ENCODE data around the gene NCKAP5. TPM values are rescaled to one million over a fixed set of nuclear protein-coding genes. Genes with fewer than 3 reads are reported as not detected.

Gene NCKAP5
- total and polyA plus RNA-seq, 11 donors: 0.51 to 10.5 (median 5.2) TPM

- intact Hi-C loops (cut with DNase I): loop anchor here in 4 of 10 donors (10.0 kb wide), 3 partner anchors 508 to 1188 kb away; no protein-coding TSS in a partner anchor
- 59 to 74% (median 66%) methylated on average over 7 of the region's 7 CpGs for WGBS, 4 donors
- no peak overlapping the region for H3K27ac ChIP-seq
- peaks cover 0 to 6% (median 0%) of the 10 kb centered on the region in 9 donors for H3K27me3 ChIP-seq
- DNase-seq (no peak), ATAC-seq (no peak)
- no peaks in the 10 kb centered on the region for H3K9me3 ChIP-seq
- no peak for TF ChIP-seq CTCF (IDR thresholded peaks at IDR 0.05)
- H3K4me3 ChIP-seq: no peak overlapping the region
- H3K36me3 ChIP-seq: no peaks in the 10 kb centered on the region
- no peaks in the 10 kb centered on the region for H3K4me1 ChIP-seq
Measured at GRCh38 chr2:132656266-132656975, 911.8 kb downstream of the NCKAP5 start.

DNA sequence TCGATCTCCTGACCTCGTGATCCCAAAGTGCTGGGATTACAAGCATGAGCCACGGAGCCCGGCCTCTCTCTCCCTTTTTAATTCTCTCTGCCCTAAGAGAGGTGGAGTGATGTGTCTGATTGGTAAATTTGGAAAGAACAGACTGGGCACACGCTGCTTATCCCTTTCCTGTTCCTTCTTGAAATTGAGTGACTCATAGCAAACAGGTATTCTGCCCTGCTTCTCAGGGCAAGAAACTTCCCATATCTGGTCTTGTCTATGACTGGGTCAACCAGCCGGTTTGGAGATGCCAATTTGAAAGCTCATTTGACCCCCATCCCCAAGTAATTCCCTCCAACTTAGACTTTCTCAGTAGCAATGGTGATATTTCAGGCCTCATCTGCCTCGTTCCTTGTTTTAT lies 913.3 kb downstream of the NCKAP5 start:
- WGBS, 4 donors: 91 to 95% (median 93%) methylated on average over 7 of the region's 7 CpGs
- no peaks in the 10 kb centered on the region for H3K4me1 ChIP-seq
- no peak for ATAC-seq
- no peak overlapping the region for H3K27ac ChIP-seq
- TF ChIP-seq POLR2A (IDR thresholded peaks at IDR 0.05) (no peak), CTCF (IDR thresholded peaks at IDR 0.05) (no peak)
- no peaks in the 10 kb centered on the region for H3K9me3 ChIP-seq
- H3K27me3 ChIP-seq: no peaks in the 10 kb centered on the region
- intact Hi-C loops (cut with DNase I): loop anchor here in 4 of 10 donors (10.0 kb wide), 3 partner anchors 510 to 1190 kb away; no protein-coding TSS in a partner anchor
- no peak for DNase-seq
- H3K4me3 ChIP-seq: no peak overlapping the region
- H3K36me3 ChIP-seq: no peaks in the 10 kb centered on the region

DNA sequence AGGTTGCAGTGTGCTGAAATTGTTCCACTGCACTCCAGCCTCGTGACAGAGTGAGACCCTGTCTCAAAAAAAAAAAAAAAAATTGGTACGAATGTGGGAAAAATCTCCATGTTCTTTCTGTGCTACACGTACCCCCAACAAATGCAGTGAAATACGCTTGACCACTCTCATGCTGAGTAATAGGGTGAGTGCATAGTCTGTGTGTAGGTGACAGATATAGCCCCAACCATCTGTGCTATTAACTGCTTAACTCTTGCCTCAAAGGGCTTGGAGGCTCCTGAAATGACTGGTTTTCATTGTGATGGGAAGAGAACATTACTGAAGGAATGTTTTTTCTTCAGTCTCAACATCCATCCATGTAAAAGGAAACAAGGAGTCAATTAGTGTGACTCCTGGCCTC lies 913.9 kb downstream of the NCKAP5 start:
- Histone ChIP-seq H3K27ac (no peak overlapping the region), H3K4me3 (no peak overlapping the region), H3K27me3 (no peaks in the 10 kb centered on the region), H3K36me3 (no peaks in the 10 kb centered on the region), H3K9me3 (no peaks in the 10 kb centered on the region), H3K4me1 (no peaks in the 10 kb centered on the region)
- intact Hi-C loops (cut with DNase I): loop anchor here in 4 of 10 donors (10.0 kb wide), 3 partner anchors 510 to 1190 kb away; no protein-coding TSS in a partner anchor
- ATAC-seq (no peak), DNase-seq (no peak)
- TF ChIP-seq POLR2A (IDR thresholded peaks at IDR 0.05) (no peak), CTCF (IDR thresholded peaks at IDR 0.05) (no peak)
- WGBS, 4 donors: 66 to 81% (median 74%) methylated on average over 4 of the region's 4 CpGs

DNA sequence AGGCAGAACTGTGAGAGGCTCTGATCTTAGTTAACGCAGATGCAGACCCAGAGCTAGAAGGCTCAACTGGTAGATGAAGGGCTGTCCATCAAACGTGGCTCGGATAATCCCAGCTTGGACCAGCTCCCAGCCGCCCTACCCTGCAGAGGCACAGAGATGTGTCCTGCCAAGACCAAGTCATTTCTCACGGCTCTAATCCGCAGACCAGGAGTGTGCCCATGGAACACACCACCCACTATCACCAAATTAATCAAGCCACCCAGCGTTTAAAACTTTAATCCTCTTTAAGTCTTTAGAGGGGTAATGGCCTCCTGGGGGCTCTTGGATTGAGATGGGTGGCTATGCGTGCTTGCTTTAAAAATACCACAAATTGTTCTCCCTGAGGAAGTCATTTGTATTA lies 915.8 kb downstream of the NCKAP5 start:
- no peaks in the 10 kb centered on the region for H3K9me3 ChIP-seq
- intact Hi-C loops (cut with DNase I): loop anchor here in 4 of 10 donors (10.0 kb wide), 3 partner anchors 512 to 1192 kb away; no protein-coding TSS in a partner anchor
- H3K27ac ChIP-seq: no peak overlapping the region
- no peak for DNase-seq
- H3K4me3 ChIP-seq: no peak overlapping the region
- WGBS, 4 donors: 73 to 82% (median 80%) methylated on average over 4 to 8 of the region's 8 CpGs
- H3K27me3 ChIP-seq: peaks cover 0 to 9% (median 0%) of the 10 kb centered on the region in 9 donors
- no peaks in the 10 kb centered on the region for H3K36me3 ChIP-seq
- H3K4me1 ChIP-seq: no peaks in the 10 kb centered on the region
- TF ChIP-seq POLR2A (IDR thresholded peaks at IDR 0.05) (no peak), CTCF (IDR thresholded peaks at IDR 0.05) (no peak)
- no peak for ATAC-seq
